NT2/D1 (cell line): ENCODE results near the gene CPEB1.
"Not testable (repeated sequence)": the region's sequence is repeated elsewhere in the genome, so short reads cannot be mapped to it uniquely, and the experiment has no call there.

Experiments
- YY1 ChIP-seq: IDR thresholded peaks from 2 replicates; pipeline ENCODE4 v1.6.1; 2011; ENCODE audit not compliant: insufficient read length, insufficient read depth
- ZNF274 ChIP-seq: IDR thresholded peaks from 2 replicates; pipeline ENCODE4 v1.6.1; 2011; ENCODE audit warnings: mild to moderate bottlenecking, low read depth, low read length

DNA sequence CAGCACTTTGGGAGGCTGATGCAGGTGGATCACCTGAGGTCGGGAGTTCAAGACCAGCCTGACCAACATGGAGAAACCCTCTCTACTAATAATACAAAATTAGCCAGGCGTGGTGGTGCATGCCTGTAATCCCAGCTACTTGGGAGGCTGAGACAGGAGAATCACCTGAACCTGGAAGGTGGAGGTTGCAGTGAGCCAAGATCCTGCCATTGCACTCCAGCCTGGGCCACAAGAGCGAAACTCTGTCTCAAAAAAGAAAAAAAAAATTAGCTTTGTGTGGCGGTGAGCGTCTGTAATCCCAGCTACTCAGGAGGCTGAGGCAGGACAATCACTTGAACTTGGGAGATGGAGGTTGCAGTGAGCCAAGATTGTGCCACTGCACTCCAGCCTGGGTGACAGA is 112.0 kb downstream of the CPEB1 start:
- not testable (repeated sequence) for TF ChIP-seq YY1, ZNF274
